Activated CD8-positive, alpha-beta T cell treated with anti-CD3 and anti-CD28 coated beads, Interleukin-2, amount 10 ng/mL, durations not matched to agents 7 days and 5 days (primary cell): ENCODE measurements around the gene HSPA12B. TPM values are rescaled to one million over a fixed set of nuclear protein-coding genes. Genes with fewer than 3 reads are reported as not detected.

ENCODE experiments used
- ATAC-seq: fragments of 150-1000 bp; cut with Tn5 transposase; one replicate; pipeline ENCODE4 v1.10.0; 2021; ENCODE audit warnings: moderate library complexity
- CTCF ChIA-PET: fragments of 350-600 bp; sonication (Branson Sonifier 250); formaldehyde crosslinking; loops from one replicate; lab custom pipeline; 2021; ENCODE audit warnings: antibody characterized with exemption; lab: Charles Lee
- POLR2A ChIA-PET: fragments of 350-600 bp; sonication (Branson Sonifier 250); formaldehyde crosslinking; loops from one replicate; lab custom pipeline; 2021; ENCODE audit warnings: antibody characterized with exemption; lab: Charles Lee
- DNase-seq: peaks from one replicate; pipeline ENCODE4 v3.0.0-alpha.2; 2020
- H3K27ac Mint-ChIP-seq: one replicate; pipeline ENCODE4 v1.8.0; 2021; ENCODE audit warnings: mild to moderate bottlenecking, mixed read lengths
- H3K27me3 Mint-ChIP-seq: one replicate; pipeline ENCODE4 v1.8.0; 2021; ENCODE audit warnings: low read depth, mixed read lengths
- H3K36me3 Mint-ChIP-seq: one replicate; pipeline ENCODE4 v1.8.0; 2021; ENCODE audit warnings: low read depth, mixed read lengths
- H3K4me1 Mint-ChIP-seq: one replicate; pipeline ENCODE4 v1.8.0; 2021; ENCODE audit warnings: low read depth, mixed read lengths
- H3K4me3 Mint-ChIP-seq: one replicate; pipeline ENCODE4 v1.8.0; 2021; ENCODE audit warnings: mild to moderate bottlenecking, mixed read lengths
- H3K9me3 Mint-ChIP-seq: one replicate; pipeline ENCODE4 v1.8.0; 2022; ENCODE audit warnings: mixed read lengths; ENCODE audit not compliant: insufficient read depth
- total RNA-seq, 2 experiments: library from RNA; stranded (reverse); gene quantifications; one replicate each; pipeline ENCODE4 v1.2.3, GENCODE V29; 2021

HSPA12B gene
- total RNA-seq, 2 experiments from 2014 or later = not detected

- Mint-ChIP-seq H3K27me3 (peaks cover 49% of the 10 kb centered on the region), H3K27ac (no peak overlapping the region), H3K36me3 (no peaks in the 10 kb centered on the region), H3K4me3 (no peak overlapping the region), H3K9me3 (no peaks in the 10 kb centered on the region), H3K4me1 (peaks cover 4% of the 10 kb centered on the region)
- ATAC-seq (no peak), DNase-seq (no peak)
- ChIA-PET CTCF (interaction anchor here (1.2 to 1.6 kb wide), 2 partner anchors 21 to 55 kb away, joined by 3 to 7 read pairs; no protein-coding TSS in a partner anchor), POLR2A (no interaction called here)
Measured at GRCh38 chr20:3731944-3732326, 550 bp upstream of the HSPA12B start.

- H3K4me3 Mint-ChIP-seq = no peak overlapping the region
- H3K9me3 Mint-ChIP-seq = no peaks in the 10 kb centered on the region
- no peak for DNase-seq
- ChIA-PET POLR2A (interaction anchor here (0.6 kb wide), 1 partner anchor 409 kb away, joined by 3 read pairs; no protein-coding TSS in a partner anchor), CTCF (no interaction called here)
- no peak overlapping the region for H3K27ac Mint-ChIP-seq
- H3K36me3 Mint-ChIP-seq = no peaks in the 10 kb centered on the region
- H3K4me1 Mint-ChIP-seq = peaks cover 4% of the 10 kb centered on the region
- H3K27me3 Mint-ChIP-seq = peaks cover 44% of the 10 kb centered on the region
- ATAC-seq = no peak
Measured at GRCh38 chr20:3733119-3733995, 872 bp downstream of the HSPA12B start.

- H3K9me3 Mint-ChIP-seq = no peaks in the 10 kb centered on the region
- DNase-seq = no peak
- ChIA-PET POLR2A (interaction anchor here (0.6 kb wide), 1 partner anchor 174 kb away, joined by 3 read pairs; no protein-coding TSS in a partner anchor), CTCF (no interaction called here)
- H3K36me3 Mint-ChIP-seq = no peaks in the 10 kb centered on the region
- H3K4me3 Mint-ChIP-seq = no peak overlapping the region
- ATAC-seq = no peak
- H3K27ac Mint-ChIP-seq = no peak overlapping the region
- peaks cover 44% of the 10 kb centered on the region for H3K27me3 Mint-ChIP-seq
- peaks cover 4% of the 10 kb centered on the region for H3K4me1 Mint-ChIP-seq
Measured at GRCh38 chr20:3734111-3734843, 1.8 kb downstream of the HSPA12B start.

- Mint-ChIP-seq H3K4me3 (no peak overlapping the region), H3K27me3 (peaks cover 38% of the 10 kb centered on the region), H3K9me3 (no peaks in the 10 kb centered on the region), H3K4me1 (no peaks in the 10 kb centered on the region), H3K36me3 (no peaks in the 10 kb centered on the region), H3K27ac (no peak overlapping the region)
- POLR2A ChIA-PET = no interaction called here
- ATAC-seq = no peak
- CTCF ChIA-PET = interaction anchor here (0.7 to 1.9 kb wide), 3 partner anchors 25 to 59 kb away, joined by 3 to 7 read pairs (median 4); no protein-coding TSS in a partner anchor
- DNase-seq = no peak
Measured at GRCh38 chr20:3735768-3736167, 3.3 kb downstream of the HSPA12B start.

GRCh38 chr20:3738111-3739053 lies 5.9 kb downstream of the HSPA12B start:
- Mint-ChIP-seq H3K36me3 (no peaks in the 10 kb centered on the region), H3K4me1 (no peaks in the 10 kb centered on the region), H3K4me3 (no peak overlapping the region), H3K27ac (no peak overlapping the region), H3K9me3 (no peaks in the 10 kb centered on the region), H3K27me3 (peaks cover 21% of the 10 kb centered on the region)
- no peak for DNase-seq
- ChIA-PET POLR2A (no interaction called here), CTCF (no interaction called here)
- ATAC-seq = no peak

- Mint-ChIP-seq H3K27me3 (peaks cover 21% of the 10 kb centered on the region), H3K9me3 (no peaks in the 10 kb centered on the region), H3K36me3 (no peaks in the 10 kb centered on the region), H3K27ac (no peak overlapping the region), H3K4me3 (no peak overlapping the region), H3K4me1 (peaks cover 2% of the 10 kb centered on the region)
- ChIA-PET POLR2A (interaction anchor here (0.6 kb wide), 1 partner anchor 27 kb away, joined by 4 read pairs; the partner anchor contains the start of gene SIGLEC1), CTCF (interaction anchor here (2.5 kb wide), 1 partner anchor 28 kb away, joined by 10 read pairs; no protein-coding TSS in a partner anchor)
- no peak for DNase-seq
- ATAC-seq = no peak
Measured at GRCh38 chr20:3739054-3739925, 6.8 kb downstream of the HSPA12B start.

GRCh38 chr20:3739926-3740451 lies 7.5 kb downstream of the HSPA12B start:
- ATAC-seq (no peak), DNase-seq (no peak)
- ChIA-PET CTCF (interaction anchor here (1.0 to 2.5 kb wide), 2 partner anchors 13 to 29 kb away, joined by 3 to 10 read pairs; no protein-coding TSS in a partner anchor), POLR2A (interaction anchor here (0.6 kb wide), 1 partner anchor 28 kb away, joined by 4 read pairs; the partner anchor contains the start of gene SIGLEC1)
- Mint-ChIP-seq H3K27me3 (peaks cover 25% of the 10 kb centered on the region), H3K36me3 (no peaks in the 10 kb centered on the region), H3K4me1 (peaks cover 9% of the 10 kb centered on the region), H3K9me3 (no peaks in the 10 kb centered on the region), H3K27ac (no peak overlapping the region), H3K4me3 (no peak overlapping the region)

- DNase-seq (no peak), ATAC-seq (no peak)
- Mint-ChIP-seq H3K4me1 (peaks cover 15% of the 10 kb centered on the region), H3K36me3 (no peaks in the 10 kb centered on the region), H3K4me3 (no peak overlapping the region), H3K9me3 (no peaks in the 10 kb centered on the region), H3K27me3 (peaks cover 20% of the 10 kb centered on the region), H3K27ac (no peak overlapping the region)
- ChIA-PET CTCF (interaction anchor here (0.6 to 2.5 kb wide), 6 partner anchors 12 to 114 kb away, joined by 3 to 10 read pairs (median 4); no protein-coding TSS in a partner anchor), POLR2A (interaction anchor here (0.6 kb wide), 1 partner anchor 70 kb away, joined by 3 read pairs; no protein-coding TSS in a partner anchor)
Measured at GRCh38 chr20:3740615-3741301, 8.3 kb downstream of the HSPA12B start.

GRCh38 chr20:3741836-3742458 lies 9.5 kb downstream of the HSPA12B start:
- peaks cover 13% of the 10 kb centered on the region for H3K27me3 Mint-ChIP-seq
- H3K4me3 Mint-ChIP-seq = no peak overlapping the region
- H3K27ac Mint-ChIP-seq = no peak overlapping the region
- no peaks in the 10 kb centered on the region for H3K9me3 Mint-ChIP-seq
- ATAC-seq (no peak), DNase-seq (no peak)
- H3K36me3 Mint-ChIP-seq = no peaks in the 10 kb centered on the region
- H3K4me1 Mint-ChIP-seq = peaks cover 15% of the 10 kb centered on the region
- POLR2A ChIA-PET = no interaction called here
- CTCF ChIA-PET = interaction anchor here (0.6 to 1.5 kb wide), 4 partner anchors 11 to 65 kb away, joined by 3 to 5 read pairs (median 4); no protein-coding TSS in a partner anchor
